SK-N-MC (cell line): ENCODE data around the gene HS3ST3A1.

Source experiments
- EZH2 ChIP-seq: fragments of 200-600 bp; sonication (generic); IDR thresholded peaks from one replicate; pipeline ENCODE4 v1.6.1; 2017; ENCODE audit warnings: antibody characterized with exemption
- POLR2AphosphoS5 ChIP-seq: IDR thresholded peaks from 2 replicates; pipeline ENCODE4 v1.6.1; 2012; ENCODE audit warnings: mild to moderate bottlenecking, low read depth, low read length, borderline replicate concordance

GRCh38 chr17:13590441-13590840 lies 11.3 kb downstream of the HS3ST3A1 start:
- no peak for TF ChIP-seq EZH2
- TF ChIP-seq POLR2AphosphoS5, result no peak
